Measurements from ENCODE around the gene SPRYD3.

SPRYD3 gene

DNA sequence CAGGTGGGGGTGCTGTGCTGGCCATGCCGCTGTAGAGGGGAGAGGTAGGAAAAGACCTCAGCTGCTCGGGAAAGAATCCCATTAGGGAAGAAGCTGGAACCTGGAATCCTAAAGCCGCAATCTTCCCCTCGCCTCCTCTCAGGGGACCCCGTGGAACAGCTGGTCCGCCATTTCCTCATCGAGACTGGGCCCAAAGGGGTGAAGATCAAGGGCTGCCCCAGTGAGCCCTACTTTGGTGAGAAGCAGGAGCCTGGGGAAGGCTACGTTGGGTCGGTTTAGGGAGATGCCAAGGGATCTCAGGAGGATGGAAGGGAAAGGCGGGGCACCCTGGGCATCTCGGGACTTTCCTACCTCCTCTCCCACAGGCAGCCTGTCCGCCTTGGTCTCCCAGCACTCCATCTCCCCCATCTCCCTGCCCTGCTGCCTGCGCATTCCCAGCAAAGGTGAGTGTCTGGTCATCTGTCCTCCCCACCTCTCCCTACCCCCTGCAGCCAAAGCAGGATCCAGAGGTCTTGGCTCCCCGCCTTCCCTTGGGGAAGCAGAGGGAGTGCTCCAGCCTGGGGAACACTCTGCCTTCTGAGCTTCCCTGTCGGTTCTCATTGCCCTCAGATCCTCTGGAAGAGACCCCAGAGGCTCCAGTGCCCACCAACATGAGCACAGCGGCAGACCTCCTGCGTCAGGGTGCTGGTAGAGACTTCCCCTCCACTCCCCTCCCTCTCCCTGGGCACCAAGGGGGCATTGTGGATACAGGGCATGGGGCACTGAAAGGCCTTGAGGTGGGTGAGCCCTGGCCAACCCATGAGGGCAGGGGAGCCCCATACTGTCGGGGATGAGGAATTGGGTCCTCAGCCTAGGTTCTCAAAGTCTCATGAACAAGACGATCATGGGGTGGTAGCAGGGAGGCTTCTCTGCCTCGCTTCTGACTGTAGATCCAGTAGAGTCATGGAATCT is 16.9 kb downstream of the SPRYD3 start:
- no peak for DNase-seq

DNA sequence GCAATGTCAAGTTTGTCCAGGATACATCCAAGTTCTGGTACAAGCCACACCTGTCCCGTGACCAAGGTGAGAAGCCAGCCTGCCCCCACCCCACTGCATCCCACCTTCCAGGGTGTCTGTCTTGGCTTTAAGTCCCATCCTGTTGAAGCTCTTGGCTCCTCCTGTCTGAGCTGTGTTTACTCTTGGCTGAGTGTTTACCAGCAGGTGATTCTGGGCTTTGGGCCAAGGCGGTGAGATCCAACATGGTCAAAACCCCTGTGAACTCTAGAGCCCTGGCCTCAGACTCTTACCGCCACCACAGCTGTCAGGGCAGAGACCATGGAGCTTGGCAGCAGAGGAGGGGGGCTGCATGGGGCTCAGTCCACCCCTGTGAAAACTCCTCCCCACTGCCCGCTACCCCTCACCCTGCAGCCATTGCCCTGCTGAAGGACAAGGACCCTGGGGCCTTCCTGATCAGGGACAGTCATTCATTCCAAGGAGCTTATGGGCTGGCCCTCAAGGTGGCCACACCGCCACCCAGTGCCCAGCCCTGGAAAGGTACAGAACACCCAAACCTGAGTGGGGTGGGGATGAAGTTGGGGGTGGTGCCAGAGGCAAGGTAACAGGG is 17.7 kb downstream of the SPRYD3 start:
- no peak for DNase-seq

DNA sequence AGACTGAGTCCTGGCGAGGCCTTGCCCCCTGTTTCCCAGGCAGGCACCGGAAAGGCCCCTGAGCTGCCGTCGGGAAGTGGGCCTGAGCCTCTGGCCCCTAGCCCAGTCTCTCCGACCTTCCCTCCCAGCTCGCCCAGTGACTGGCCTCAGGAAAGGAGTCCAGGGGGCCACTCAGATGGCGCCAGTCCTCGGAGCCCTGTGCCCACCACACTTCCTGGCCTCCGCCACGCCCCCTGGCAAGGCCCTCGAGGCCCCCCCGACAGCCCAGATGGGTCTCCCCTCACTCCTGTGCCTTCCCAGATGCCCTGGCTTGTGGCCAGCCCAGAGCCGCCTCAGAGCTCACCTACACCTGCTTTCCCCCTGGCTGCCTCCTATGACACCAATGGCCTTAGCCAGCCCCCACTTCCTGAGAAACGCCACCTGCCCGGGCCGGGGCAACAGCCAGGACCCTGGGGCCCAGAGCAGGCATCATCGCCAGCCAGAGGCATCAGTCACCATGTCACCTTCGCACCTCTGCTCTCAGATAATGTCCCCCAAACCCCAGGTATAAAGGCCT is 18.4 kb downstream of the SPRYD3 start:
- no peak for DNase-seq

DNA sequence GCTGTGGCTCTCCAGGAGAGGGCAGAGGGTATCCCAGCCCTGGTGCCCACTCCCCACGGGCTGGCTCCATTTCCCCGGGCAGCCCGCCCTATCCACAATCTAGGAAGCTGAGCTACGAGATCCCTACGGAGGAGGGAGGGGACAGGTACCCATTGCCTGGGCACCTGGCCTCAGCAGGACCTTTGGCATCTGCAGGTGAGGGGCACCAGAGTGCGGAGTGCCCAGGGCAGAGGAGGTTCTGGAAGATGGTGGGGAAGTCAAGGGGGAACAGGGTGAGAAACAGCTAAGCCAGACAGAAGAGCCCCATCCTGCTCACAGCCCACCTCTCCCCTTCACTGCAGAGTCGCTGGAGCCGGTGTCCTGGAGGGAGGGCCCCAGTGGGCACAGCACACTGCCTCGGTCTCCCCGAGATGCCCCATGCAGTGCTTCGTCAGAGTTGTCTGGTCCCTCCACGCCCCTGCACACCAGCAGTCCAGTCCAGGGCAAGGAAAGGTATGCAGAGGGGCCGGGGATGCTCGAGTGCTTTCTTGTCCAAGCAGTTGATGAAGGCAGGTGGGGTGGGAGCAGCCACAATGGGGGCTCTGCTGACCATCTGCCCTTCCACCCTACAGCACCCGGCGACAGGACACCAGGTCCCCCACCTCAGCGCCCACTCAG is 19.0 kb downstream of the SPRYD3 start:
- DNase-seq = no peak

DNA sequence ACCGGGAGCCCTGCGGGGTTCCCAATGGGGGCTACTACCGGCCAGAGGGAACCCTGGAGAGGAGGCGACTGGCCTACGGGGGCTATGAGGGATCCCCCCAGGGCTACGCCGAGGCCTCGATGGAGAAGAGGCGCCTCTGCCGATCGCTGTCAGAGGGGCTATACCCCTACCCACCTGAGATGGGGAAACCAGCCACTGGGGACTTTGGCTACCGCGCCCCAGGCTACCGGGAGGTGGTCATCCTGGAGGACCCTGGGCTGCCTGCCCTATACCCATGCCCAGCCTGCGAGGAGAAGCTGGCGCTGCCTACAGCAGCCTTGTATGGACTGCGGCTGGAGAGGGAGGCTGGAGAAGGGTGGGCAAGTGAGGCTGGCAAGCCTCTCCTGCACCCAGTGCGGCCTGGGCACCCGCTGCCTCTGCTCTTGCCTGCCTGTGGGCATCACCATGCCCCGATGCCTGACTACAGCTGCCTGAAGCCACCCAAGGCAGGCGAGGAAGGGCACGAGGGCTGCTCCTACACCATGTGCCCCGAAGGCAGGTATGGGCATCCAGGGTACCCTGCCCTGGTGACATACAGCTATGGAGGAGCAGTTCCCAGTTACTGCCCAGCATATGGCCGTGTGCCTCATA is 19.6 kb downstream of the SPRYD3 start:
- DNase-seq = no peak

DNA sequence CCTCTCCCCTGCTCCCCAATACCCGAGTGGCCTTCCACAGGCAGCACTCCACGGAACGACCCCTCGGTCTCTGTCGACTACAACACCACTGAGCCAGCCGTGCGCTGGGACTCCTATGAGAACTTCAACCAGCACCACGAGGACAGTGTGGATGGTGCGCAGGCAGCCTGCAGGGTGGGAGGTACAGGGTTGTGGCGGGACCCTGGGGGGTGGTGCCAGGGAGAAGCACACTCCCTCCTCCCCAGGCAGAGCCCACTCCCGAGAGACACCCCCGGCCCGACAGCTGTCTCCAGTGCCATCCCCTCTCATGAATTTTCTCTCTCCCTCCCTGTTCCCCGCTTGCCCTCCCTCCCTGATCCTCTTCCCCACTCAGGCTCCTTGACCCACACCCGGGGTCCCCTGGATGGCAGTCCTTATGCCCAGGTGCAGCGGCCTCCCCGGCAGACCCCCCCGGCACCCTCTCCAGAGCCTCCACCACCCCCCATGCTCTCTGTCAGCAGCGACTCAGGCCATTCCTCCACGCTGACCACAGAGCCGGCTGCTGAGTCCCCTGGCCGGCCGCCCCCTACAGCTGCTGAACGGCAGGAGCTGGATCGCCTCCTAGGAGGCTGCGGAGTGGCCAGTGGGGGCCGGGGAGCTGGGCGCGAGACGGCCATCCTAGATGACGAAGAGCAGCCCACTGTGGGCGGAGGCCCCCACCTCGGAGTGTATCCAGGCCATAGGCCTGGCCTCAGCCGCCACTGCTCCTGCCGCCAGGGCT is 20.3 kb downstream of the SPRYD3 start:
- DNase-seq = no peak

DNA sequence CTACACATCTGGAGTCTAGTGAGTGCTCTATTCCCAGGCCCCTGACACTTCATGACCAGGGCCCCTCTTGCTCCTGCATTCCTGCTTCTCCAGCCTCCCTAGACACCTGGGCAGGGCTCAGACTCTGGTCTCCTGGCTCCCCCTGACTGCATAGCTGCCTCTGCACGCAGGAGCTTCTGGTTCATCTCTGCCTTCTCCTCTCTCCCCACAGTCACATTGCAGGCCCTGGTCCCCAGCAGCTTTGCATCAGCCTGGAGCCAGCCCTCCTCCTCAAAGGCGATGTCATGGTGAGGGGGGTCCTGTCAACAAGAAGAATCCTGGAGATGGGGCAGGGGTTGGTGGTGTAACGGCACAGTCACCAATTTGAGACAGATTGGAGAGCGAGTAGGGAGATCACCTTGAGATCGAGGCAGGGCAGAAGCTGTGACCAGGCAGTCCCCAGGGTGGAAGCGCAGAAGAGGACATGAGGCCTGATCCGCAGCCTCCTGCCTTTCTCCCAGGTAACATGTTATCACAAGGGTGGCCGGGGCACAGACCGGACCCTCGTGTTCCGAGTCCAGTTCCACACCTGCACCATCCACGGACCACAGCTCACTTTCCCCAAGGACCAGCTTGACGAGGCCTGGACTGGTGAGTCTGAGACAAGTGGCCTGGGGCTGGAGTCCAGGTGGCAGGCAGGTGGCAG is 21.2 kb downstream of the SPRYD3 start:
- DNase-seq = no peak

DNA sequence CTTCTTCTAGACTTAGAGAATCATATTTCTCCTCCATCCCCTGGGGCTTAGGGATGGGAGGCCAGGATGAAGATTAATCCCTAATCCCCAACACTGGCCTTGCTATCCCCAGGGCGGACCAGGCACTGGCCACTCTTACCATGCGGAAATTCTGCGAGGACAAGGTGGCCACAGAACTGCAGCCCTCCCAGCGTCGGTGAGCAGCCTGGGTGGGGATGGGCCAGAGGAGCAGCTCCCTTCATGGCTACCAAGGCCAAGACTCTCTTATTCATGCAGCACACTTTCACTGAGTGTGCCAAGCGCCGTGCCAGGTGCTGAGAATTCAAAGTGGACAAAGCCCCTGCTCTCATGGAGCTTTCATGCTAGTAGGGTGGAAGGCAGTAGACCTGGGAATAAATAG is 22.3 kb downstream of the SPRYD3 start:
- no peak for DNase-seq

DNA sequence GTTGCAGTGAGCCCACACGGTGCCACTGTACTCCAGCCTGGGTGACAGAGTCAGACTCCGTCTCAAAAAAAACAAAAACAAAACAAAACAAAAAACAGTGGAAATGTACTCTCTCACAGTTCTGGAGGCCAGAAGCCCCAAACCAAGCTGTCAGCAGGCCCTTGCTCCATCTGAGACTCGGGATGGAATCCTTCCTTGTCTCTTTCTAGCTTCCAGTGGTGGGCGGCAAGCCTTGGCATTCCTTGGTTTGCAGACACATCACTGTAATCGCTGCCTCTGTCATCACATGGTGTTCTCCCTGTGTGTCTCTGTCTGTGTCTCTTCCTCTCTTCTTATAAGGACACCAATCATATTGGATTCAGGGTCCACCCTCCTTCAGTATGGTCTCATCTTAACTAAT is 22.9 kb downstream of the SPRYD3 start:
- DNase-seq = no peak

DNA sequence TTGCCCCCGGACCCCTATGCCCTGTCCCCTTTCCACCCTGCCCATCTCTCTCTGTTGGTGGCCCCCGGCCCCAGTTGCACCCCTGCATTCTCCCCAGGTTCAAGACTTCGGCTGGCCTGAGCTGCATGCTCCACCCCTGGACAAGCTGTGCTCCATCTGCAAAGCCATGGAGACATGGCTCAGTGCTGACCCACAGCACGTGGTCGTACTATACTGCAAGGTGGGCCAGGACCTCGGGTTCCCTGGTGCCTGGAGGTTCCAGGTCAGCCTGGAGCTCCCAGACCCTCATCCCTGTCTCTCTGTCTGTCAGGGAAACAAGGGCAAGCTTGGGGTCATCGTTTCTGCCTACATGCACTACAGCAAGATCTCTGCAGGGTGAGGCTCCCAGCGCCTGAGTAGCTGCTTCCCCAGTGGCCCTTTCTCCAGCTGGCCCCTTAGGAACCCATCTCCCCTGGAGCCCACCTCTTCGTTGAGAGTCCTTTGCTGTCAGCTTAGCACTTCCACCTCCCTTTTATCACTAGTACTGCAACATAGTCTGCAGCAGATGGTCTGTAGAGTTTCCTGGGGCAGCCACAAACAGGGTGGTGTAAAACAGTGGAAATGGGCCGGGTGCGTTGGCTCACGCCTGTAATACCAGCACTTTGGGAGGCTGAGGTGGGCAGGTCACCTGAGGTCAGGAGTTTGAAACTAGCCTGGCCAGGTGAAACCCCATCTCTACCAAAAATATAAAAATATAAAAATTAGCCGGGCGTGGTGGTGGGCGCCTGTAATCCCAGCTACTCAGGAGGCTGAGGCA is 23.5 kb downstream of the SPRYD3 start:
- DNase-seq = no peak

DNA sequence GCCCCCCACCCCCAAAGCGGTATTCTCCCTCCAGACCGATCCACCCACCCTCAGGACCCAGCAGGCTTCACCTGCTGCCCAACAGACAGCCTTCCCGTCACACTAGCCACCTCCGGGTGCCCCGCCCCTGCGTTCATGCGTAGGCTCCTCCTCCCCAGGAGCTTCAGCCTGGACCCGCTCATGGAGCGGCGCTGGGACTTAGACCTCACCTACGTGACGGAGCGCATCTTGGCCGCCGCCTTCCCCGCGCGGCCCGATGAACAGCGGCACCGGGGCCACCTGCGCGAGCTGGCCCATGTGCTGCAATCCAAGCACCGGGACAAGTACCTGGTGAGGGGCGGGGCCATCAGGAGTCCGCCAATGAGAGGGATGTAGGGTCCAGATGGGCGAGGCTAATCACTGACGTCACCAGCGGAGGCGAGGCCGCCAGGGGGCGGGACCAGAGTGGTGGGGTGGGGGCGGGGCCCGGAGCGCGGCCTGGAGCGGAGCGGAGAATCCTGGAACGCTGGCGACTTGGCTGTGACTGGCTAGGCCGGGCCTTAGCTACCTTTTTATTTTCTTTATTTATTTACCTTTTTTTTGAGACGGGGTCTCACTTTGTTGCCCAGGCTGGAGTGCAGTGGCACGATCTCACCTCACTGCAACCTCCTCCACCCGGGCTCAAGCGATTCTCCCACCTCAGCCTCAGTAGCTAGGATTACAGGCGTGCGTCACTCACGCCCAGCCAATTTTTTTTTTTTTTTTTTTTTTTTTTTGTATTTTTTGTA is 24.9 kb downstream of the SPRYD3 start:
- peak; percentile 92 for DNase-seq

DNA sequence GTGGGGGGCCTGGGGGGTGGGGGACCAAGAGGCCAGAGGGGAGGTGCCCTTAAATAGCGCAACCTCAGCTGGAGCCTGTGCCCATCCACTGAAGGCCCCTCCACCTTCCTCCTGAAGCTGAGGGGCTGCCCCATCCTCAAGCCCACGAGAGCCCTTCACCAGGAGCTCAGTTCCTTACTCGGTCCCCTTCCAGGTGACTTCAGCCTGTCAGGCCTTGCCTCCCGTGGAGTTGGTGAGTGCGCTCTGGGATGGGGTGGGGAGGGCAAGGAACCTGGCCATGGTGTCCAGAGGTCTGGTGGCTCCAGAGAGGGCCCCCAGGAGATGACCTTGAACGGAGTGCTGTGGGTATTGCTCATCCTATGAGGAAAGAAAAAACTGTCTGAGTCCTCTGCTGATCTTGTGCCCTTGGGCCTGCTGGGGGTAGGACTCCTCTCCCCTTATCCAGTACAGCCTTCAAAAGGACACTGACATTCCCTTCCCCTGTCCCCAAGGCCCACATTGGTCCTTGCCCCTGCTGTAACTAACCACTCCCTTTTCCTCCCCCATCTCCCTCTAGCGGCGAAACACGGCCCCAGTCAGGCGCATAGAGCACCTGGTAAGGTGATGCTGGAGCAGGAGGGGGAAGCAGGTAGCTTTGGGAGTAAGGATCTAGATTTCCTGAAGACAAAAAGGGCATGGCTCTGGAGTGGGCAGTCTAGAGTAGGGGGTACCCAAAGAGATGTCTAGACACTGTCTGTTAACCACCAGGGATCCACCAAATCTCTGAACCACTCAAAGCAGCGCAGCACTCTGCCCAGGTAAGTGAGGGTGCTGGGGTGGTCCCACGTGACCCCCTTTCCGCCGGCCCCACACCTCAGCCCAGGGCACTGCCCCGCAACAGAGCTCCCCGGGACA is 25.7 kb downstream of the SPRYD3 start:
- peak; percentile 60 for DNase-seq

DNA sequence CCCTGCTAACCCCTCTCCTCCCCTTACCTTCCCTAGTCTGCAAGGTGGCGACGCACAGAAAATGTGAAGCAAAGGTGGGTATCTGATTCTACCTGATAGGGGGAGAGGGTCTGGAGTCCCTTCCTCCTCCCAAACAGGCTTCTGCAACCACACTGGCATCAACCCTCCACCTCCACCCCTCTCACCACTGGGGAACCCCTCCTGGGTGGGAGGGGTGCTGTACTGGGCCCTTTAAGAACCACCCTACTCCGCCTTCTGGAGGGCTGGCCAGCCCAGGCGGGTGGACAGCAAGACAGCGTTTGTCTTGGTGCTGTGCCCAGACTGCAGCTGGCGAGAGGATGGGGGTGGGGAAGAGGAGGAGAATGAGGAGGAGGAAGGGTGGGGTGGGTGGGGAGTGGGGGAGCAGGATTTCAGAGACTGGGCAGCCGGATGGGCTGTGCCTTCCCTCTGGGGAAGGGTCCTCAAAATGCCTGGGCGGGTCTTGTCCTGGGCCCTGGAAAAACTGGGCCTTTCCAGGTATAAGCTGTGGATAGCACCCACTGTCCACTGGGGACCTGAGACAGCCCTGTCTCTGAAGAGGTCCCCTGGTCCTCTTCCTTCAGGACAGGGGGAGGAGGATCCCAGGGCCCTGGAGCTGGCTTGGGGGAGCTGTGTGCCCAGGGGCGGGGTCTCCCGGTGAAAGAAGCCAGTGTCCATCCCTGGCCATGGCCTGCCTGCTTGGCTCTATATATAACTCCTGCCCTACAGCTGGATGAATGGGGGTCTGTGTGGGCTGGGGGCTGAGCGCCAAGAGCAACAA is 26.6 kb downstream of the SPRYD3 start:
- DNase-seq = no peak

DNA sequence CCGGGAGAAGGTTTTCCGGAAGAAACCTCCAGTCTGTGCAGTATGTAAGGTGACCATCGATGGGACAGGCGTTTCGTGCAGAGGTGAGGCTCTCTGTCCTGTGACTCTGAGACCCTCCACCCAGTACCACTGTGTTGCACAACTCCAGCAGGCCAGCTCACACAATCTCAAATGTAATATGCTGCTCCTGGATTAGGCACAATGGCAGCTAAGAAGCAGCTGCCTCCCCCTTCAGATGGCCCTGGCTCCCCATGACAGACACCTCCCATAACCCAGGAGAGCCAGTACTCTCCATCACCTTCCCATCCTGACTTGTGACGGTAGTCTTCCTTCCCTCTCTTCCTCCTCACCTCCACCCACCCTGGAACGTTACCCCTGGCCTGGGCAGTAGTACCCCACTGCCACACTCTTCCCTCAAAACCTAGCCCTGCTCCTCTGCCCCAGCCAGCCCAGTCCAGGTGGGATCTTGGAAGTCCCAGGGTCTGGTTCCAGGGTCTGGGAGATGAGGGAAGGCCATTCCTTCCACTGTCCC is 27.2 kb downstream of the SPRYD3 start:
- DNase-seq = no peak

DNA sequence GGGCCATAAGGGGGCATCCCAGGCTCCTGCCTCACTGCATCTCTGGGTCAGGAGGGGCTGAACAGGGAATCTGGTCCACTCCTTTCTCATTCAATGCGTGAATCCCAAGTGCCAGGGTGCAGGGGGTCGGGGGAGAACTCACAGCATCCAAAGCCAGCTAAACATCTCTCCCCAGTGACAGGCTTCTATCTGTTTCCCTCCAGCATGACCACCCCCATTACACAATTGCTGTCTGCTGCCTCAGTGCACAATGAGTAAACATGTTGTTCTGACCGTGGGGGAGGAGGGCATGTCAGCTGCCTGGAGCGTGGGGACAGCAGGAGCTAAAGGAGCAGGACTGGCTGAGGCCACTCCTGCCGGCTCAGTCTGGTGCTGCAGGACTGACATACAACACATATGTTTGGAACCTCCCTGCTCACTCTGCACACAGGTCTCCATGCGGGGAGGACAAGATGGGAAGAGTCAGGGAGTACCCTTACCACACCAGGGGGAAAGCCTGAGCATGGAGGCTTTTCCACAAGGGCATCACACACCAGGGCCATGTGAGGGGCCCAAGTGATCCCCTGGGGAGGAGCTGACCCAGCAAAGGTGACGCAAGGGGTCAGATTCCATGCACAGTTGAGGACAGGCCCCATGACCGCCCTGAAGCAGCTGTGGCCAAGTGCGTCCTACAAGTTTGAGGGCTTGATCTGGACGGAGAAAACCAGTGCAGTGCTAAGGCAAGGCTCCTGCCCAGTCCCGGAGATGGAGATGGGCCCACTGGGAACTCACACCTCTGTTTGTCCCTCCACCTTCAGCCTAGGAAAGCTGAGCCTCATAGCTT is 27.9 kb downstream of the SPRYD3 start:
- no peak for DNase-seq

DNA sequence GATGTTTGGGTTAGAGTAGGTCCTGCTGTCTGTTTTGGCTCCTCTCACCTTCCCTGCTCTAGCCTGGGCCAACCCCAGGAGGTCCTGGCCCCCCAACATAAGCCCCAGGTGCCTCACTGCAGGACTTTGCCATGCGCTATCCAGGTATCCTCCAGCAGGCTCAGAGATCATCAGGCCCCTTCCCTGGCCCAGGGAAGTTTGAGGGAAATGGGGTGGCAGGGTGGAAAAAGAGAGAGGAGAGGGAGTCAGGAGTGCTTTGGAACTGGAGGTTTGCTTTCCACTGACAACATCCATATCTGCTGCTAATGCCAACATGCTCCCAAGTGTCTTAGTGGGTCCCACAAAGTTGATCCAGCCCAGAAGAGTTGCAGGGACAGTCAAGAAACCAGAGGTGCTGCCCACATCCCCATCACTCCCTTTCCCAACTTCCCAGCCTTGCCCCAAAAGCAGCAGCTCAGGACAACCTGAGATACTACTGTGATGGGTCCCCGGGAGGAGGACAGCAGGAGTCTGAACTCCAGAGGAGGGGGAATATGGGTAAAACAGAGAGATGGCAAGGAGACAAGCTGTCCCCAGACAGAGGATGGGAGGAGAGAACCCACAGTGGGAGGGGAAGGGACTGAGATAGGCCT is 28.6 kb downstream of the SPRYD3 start:
- DNase-seq = no peak

Measured in activated naive CD4-positive, alpha-beta T cell treated with Interleukin-2 at 50 U/mL for 16 hours (primary cell).